Astrocyte (in vitro differentiated cells and primary cell): Measurements from ENCODE around the gene RETREG2.

Source experiments
- EZH2 ChIP-seq: IDR thresholded peaks from 2 replicates; pipeline ENCODE4 v1.6.1; 2012; ENCODE audit warnings: mild to moderate bottlenecking, low read length, inconsistent platforms; ENCODE audit not compliant: insufficient read depth
- TF ChIP-seq, protein P1 (sequence below): IDR thresholded peaks from 2 replicates; pipeline ENCODE4 v1.5.1; 2011; ENCODE audit warnings: low read depth, mild to moderate bottlenecking, inconsistent platforms, low read length, moderate library complexity; ENCODE audit not compliant: insufficient read depth

DNA sequence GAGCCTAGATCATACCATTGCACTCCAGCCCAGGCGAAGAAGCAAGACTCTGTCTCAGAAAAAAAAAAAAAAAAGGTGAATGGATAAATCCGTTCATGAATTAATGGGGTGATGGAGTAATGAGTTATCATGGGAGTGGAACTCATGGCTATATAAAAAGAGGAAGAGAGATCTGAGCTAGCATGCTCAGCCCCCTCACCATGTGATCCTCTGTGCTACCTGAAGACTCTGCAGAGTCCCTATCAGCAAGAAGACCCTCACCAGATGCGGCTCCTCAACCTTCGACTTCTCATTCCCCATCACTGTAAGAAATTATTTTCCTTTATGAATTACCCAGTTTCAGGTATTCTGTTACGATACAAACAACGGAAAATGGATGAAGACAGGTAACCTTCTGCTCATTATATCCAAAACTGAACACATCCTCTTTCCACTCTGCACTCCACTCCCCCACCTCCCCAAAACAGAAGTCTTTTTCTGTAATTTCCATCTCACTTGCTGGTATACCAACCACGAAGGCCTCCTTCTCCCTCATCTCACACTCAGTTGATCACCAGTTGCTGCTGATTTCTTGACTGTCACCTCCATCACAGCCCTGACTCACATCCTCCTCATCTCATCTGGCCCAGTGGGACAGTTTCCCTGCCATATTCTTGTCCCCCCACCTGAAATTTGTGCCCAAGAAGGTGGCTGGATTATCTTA lies 8.8 kb downstream of the RETREG2 start:
- TF ChIP-seq, protein P1, sequence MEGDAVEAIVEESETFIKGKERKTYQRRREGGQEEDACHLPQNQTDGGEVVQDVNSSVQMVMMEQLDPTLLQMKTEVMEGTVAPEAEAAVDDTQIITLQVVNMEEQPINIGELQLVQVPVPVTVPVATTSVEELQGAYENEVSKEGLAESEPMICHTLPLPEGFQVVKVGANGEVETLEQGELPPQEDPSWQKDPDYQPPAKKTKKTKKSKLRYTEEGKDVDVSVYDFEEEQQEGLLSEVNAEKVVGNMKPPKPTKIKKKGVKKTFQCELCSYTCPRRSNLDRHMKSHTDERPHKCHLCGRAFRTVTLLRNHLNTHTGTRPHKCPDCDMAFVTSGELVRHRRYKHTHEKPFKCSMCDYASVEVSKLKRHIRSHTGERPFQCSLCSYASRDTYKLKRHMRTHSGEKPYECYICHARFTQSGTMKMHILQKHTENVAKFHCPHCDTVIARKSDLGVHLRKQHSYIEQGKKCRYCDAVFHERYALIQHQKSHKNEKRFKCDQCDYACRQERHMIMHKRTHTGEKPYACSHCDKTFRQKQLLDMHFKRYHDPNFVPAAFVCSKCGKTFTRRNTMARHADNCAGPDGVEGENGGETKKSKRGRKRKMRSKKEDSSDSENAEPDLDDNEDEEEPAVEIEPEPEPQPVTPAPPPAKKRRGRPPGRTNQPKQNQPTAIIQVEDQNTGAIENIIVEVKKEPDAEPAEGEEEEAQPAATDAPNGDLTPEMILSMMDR: no peak
- no peak for TF ChIP-seq EZH2
